ENCODE measurements around the gene CDC25B. TPM values are rescaled to one million over a fixed set of nuclear protein-coding genes. Genes with fewer than 3 reads are reported as not detected.

The CDC25B gene
- total and polyA plus RNA-seq, 10 of the 15 experiments (the other 5 are each of a cell fraction or from before 2014, with no cell fraction given): 4.6 to 58.8 (median 24.6) TPM

Other genes starting within 250 kb of the CDC25B start
Only the 7 nearest of the 11 such genes appear.
- not detected in 2 replicates for gene SIGLEC1, start 83.7 kb upstream of the CDC25B start, total RNA-seq (2014; rRNA removed)
- not detected in 2 replicates for gene SIGLEC1, start 83.7 kb upstream of the CDC25B start, total RNA-seq (2014; rRNA removed; fragmentation: Illumina TruSeq; extraction: Trizol)
- 0.05 TPM in 1 of 2 replicates, not detected in the other for gene SIGLEC1, start 83.7 kb upstream of the CDC25B start, total RNA-seq (2021)
- not detected in 2 replicates for gene SIGLEC1, start 83.7 kb upstream of the CDC25B start, polyA plus RNA-seq (2011; rRNA removed)
- gene SIGLEC1, start 83.7 kb upstream of the CDC25B start, polyA plus RNA-seq (2014; fragmentation: Illumina TruSeq; extraction: Trizol): not detected in 2 replicates
- not detected for gene SIGLEC1, start 83.7 kb upstream of the CDC25B start, polyA plus RNA-seq (2014; fragmentation: Nextera tagmentation; extraction: Ambion mirVana)
- gene SIGLEC1, start 83.7 kb upstream of the CDC25B start, polyA plus RNA-seq (2014; rRNA removed): not detected in 2 replicates
- gene SIGLEC1, start 83.7 kb upstream of the CDC25B start, polyA plus RNA-seq (2016; fragmentation: Nextera tagmentation; extraction: Ambion mirVana): not detected
- gene HSPA12B, start 63.6 kb upstream of the CDC25B start, total RNA-seq (2014; rRNA removed): not detected in 2 replicates
- not detected in 2 replicates for gene HSPA12B, start 63.6 kb upstream of the CDC25B start, total RNA-seq (2014; rRNA removed; fragmentation: Illumina TruSeq; extraction: Trizol)
- not detected in 2 replicates for gene HSPA12B, start 63.6 kb upstream of the CDC25B start, total RNA-seq (2021)
- not detected in 2 replicates for gene HSPA12B, start 63.6 kb upstream of the CDC25B start, polyA plus RNA-seq (2011; rRNA removed)
- not detected in 2 replicates for gene HSPA12B, start 63.6 kb upstream of the CDC25B start, polyA plus RNA-seq (2014; fragmentation: Illumina TruSeq; extraction: Trizol)
- not detected for gene HSPA12B, start 63.6 kb upstream of the CDC25B start, polyA plus RNA-seq (2014; fragmentation: Nextera tagmentation; extraction: Ambion mirVana)
- not detected in 2 replicates for gene HSPA12B, start 63.6 kb upstream of the CDC25B start, polyA plus RNA-seq (2014; rRNA removed)
- under 1 TPM in 1 of 2 experiments, not detected in 1; 0.08 TPM for gene HSPA12B, start 63.6 kb upstream of the CDC25B start, polyA plus RNA-seq (2016; fragmentation: Nextera tagmentation; extraction: Ambion mirVana)
- gene ADISSP, start 28.6 kb upstream of the CDC25B start, total RNA-seq (2014; rRNA removed): 59.2 and 64.5 TPM in 2 replicates
- 25.2 and 27.1 TPM in 2 replicates for gene ADISSP, start 28.6 kb upstream of the CDC25B start, total RNA-seq (2014; rRNA removed; fragmentation: Illumina TruSeq; extraction: Trizol)
- 65.9 and 67.5 TPM in 2 replicates for gene ADISSP, start 28.6 kb upstream of the CDC25B start, total RNA-seq (2021)
- gene ADISSP, start 28.6 kb upstream of the CDC25B start, polyA plus RNA-seq (2011; rRNA removed): 6.9 and 22.6 TPM in 2 replicates
- 2.3 and 17.5 TPM in 2 replicates for gene ADISSP, start 28.6 kb upstream of the CDC25B start, polyA plus RNA-seq (2014; fragmentation: Illumina TruSeq; extraction: Trizol)
- 1 to 10 TPM in 1 of 2 experiments, under 1 TPM in 1; 0.80 to 7.6 TPM for gene ADISSP, start 28.6 kb upstream of the CDC25B start, polyA plus RNA-seq (2014; fragmentation: Nextera tagmentation; extraction: Ambion mirVana)
- 50.2 and 62.0 TPM in 2 replicates for gene ADISSP, start 28.6 kb upstream of the CDC25B start, polyA plus RNA-seq (2014; rRNA removed)
- 10 to 100 TPM; 90.8 to 96.3 TPM for gene ADISSP, start 28.6 kb upstream of the CDC25B start, polyA plus RNA-seq (2016; fragmentation: Nextera tagmentation; extraction: Ambion mirVana)
- gene SPEF1, start 14.9 kb upstream of the CDC25B start, total RNA-seq (2014; rRNA removed): not detected in 2 replicates
- not detected in 2 replicates for gene SPEF1, start 14.9 kb upstream of the CDC25B start, total RNA-seq (2014; rRNA removed; fragmentation: Illumina TruSeq; extraction: Trizol)
- not detected in 2 replicates for gene SPEF1, start 14.9 kb upstream of the CDC25B start, total RNA-seq (2021)
- not detected in 2 replicates for gene SPEF1, start 14.9 kb upstream of the CDC25B start, polyA plus RNA-seq (2011; rRNA removed)
- not detected in 2 replicates for gene SPEF1, start 14.9 kb upstream of the CDC25B start, polyA plus RNA-seq (2014; fragmentation: Illumina TruSeq; extraction: Trizol)
- gene SPEF1, start 14.9 kb upstream of the CDC25B start, polyA plus RNA-seq (2014; fragmentation: Nextera tagmentation; extraction: Ambion mirVana): not detected
- 0.06 and 0.12 TPM in 2 replicates for gene SPEF1, start 14.9 kb upstream of the CDC25B start, polyA plus RNA-seq (2014; rRNA removed)
- gene SPEF1, start 14.9 kb upstream of the CDC25B start, polyA plus RNA-seq (2016; fragmentation: Nextera tagmentation; extraction: Ambion mirVana): not detected
- 56.6 and 68.6 TPM in 2 replicates for gene CENPB, start 9.6 kb upstream of the CDC25B start, total RNA-seq (2014; rRNA removed)
- 24.4 and 27.6 TPM in 2 replicates for gene CENPB, start 9.6 kb upstream of the CDC25B start, total RNA-seq (2014; rRNA removed; fragmentation: Illumina TruSeq; extraction: Trizol)
- 68.3 and 71.2 TPM in 2 replicates for gene CENPB, start 9.6 kb upstream of the CDC25B start, total RNA-seq (2021)
- 4.3 and 7.1 TPM in 2 replicates for gene CENPB, start 9.6 kb upstream of the CDC25B start, polyA plus RNA-seq (2011; rRNA removed)
- gene CENPB, start 9.6 kb upstream of the CDC25B start, polyA plus RNA-seq (2014; fragmentation: Illumina TruSeq; extraction: Trizol): 10.9 and 20.9 TPM in 2 replicates
- gene CENPB, start 9.6 kb upstream of the CDC25B start, polyA plus RNA-seq (2014; fragmentation: Nextera tagmentation; extraction: Ambion mirVana): under 1 TPM; 0.16 to 0.29 TPM
- gene CENPB, start 9.6 kb upstream of the CDC25B start, polyA plus RNA-seq (2014; rRNA removed): 35.5 and 44.8 TPM in 2 replicates
- gene CENPB, start 9.6 kb upstream of the CDC25B start, polyA plus RNA-seq (2016; fragmentation: Nextera tagmentation; extraction: Ambion mirVana): 1 to 10 TPM; 1.6 to 2.4 TPM
- 11.6 and 13.2 TPM in 2 replicates for gene AP5S1, start 24.2 kb downstream of the CDC25B start, total RNA-seq (2014; rRNA removed)
- 3.8 and 4.7 TPM in 2 replicates for gene AP5S1, start 24.2 kb downstream of the CDC25B start, total RNA-seq (2014; rRNA removed; fragmentation: Illumina TruSeq; extraction: Trizol)
- gene AP5S1, start 24.2 kb downstream of the CDC25B start, total RNA-seq (2021): 12.3 and 12.4 TPM in 2 replicates
- 1.7 and 3.8 TPM in 2 replicates for gene AP5S1, start 24.2 kb downstream of the CDC25B start, polyA plus RNA-seq (2011; rRNA removed)
- gene AP5S1, start 24.2 kb downstream of the CDC25B start, polyA plus RNA-seq (2014; fragmentation: Illumina TruSeq; extraction: Trizol): 1.8 and 3.8 TPM in 2 replicates
- 1 to 10 TPM; 4.4 to 5.8 TPM for gene AP5S1, start 24.2 kb downstream of the CDC25B start, polyA plus RNA-seq (2014; fragmentation: Nextera tagmentation; extraction: Ambion mirVana)
- gene AP5S1, start 24.2 kb downstream of the CDC25B start, polyA plus RNA-seq (2014; rRNA removed): 9.7 and 11.1 TPM in 2 replicates
- 10 to 100 TPM; 10.5 to 13.1 TPM for gene AP5S1, start 24.2 kb downstream of the CDC25B start, polyA plus RNA-seq (2016; fragmentation: Nextera tagmentation; extraction: Ambion mirVana)
- 15.2 and 16.2 TPM in 2 replicates for gene MAVS, start 50.5 kb downstream of the CDC25B start, total RNA-seq (2014; rRNA removed)
- gene MAVS, start 50.5 kb downstream of the CDC25B start, total RNA-seq (2014; rRNA removed; fragmentation: Illumina TruSeq; extraction: Trizol): 10.9 and 11.7 TPM in 2 replicates
- gene MAVS, start 50.5 kb downstream of the CDC25B start, total RNA-seq (2021): 23.5 and 25.2 TPM in 2 replicates
- gene MAVS, start 50.5 kb downstream of the CDC25B start, polyA plus RNA-seq (2011; rRNA removed): 7.6 and 10.0 TPM in 2 replicates
- gene MAVS, start 50.5 kb downstream of the CDC25B start, polyA plus RNA-seq (2014; fragmentation: Illumina TruSeq; extraction: Trizol): 14.5 and 15.6 TPM in 2 replicates
- 1 to 10 TPM; 1.6 to 2.0 TPM for gene MAVS, start 50.5 kb downstream of the CDC25B start, polyA plus RNA-seq (2014; fragmentation: Nextera tagmentation; extraction: Ambion mirVana)
- 17.5 and 18.7 TPM in 2 replicates for gene MAVS, start 50.5 kb downstream of the CDC25B start, polyA plus RNA-seq (2014; rRNA removed)
- 10 to 100 TPM; 12.4 to 12.9 TPM for gene MAVS, start 50.5 kb downstream of the CDC25B start, polyA plus RNA-seq (2016; fragmentation: Nextera tagmentation; extraction: Ambion mirVana)

All from GM12878 (cell line).